Gastrocnemius medialis (tissue), 4 donors: ENCODE measurements around the gene FLII. TPM values are rescaled to one million over a fixed set of nuclear protein-coding genes. Genes with fewer than 3 reads are reported as not detected.

Experiments used
- ATAC-seq, 2 donors: fragments of 150-250 bp; one replicate each; pipeline ENCODE4 v1.9.1; 2016
- DNase-seq, 2 donors: peaks; one replicate each; pipeline ENCODE4 v3.0.0-alpha.2; 2019
- H3K27ac ChIP-seq, 4 donors: fragments of 200-600 bp; sonication (generic); 1 replicate in 1 of 4; 2 replicates in 3 of 4; pipeline ENCODE4 v1.5.1; 2016 to 2018; ENCODE audit warnings: mild to moderate bottlenecking in 2 of 4, moderate library complexity in 1 of 4
- H3K27me3 ChIP-seq, 3 donors: fragments of 200-600 bp; sonication (generic) in 2 of 3; 1 replicate in 1 of 3; 2 replicates in 2 of 3; pipeline versions ENCODE4 v1.5.1 to v1.6.0; 2016 to 2019; ENCODE audit warnings: mild to moderate bottlenecking in 1 of 3, moderate library complexity in 1 of 3
- H3K36me3 ChIP-seq, 2 donors: fragments of 200-600 bp; sonication (generic) in 1 of 2; one replicate each; pipeline ENCODE4 v1.5.1; 2017 to 2018
- H3K4me1 ChIP-seq, 2 donors: fragments of 200-600 bp; sonication (generic) in 1 of 2; one replicate each; pipeline ENCODE4 v1.5.1; 2016 to 2017; ENCODE audit warnings: mild to moderate bottlenecking in 2 of 2
- H3K4me3 ChIP-seq, 4 donors: fragments of 200-600 bp; sonication (generic) in 3 of 4; 1 replicate in 1 of 4; 2 replicates in 3 of 4; pipeline ENCODE4 v1.5.1; 2016 to 2019; ENCODE audit warnings: mild to moderate bottlenecking in 2 of 4
- H3K9me3 ChIP-seq, 3 donors: fragments of 200-600 bp; sonication (generic) in 2 of 3; 1 replicate in 1 of 3; 2 replicates in 2 of 3; pipeline ENCODE4 v1.5.1; 2016 to 2019
- POLR2A ChIP-seq, 2 donors: fragments of 450-650 bp; IDR thresholded peaks; one replicate each; pipeline ENCODE4 v1.6.1; 2017; ENCODE audit warnings: antibody characterized with exemption in 2 of 2, mild to moderate bottlenecking in 2 of 2, moderate library complexity in 2 of 2
- in situ Hi-C, 4 donors: fragments of 200-750 bp; cut with MboI; loops; one replicate each; pipeline versions ENCODE4 v1.15.0 to v1.8.0; 2017; ENCODE audit warnings: low sequenced_read_pairs in 4 of 4
- intact Hi-C: fragments of 100-400 bp; cut with DNase I; formaldehyde crosslinking; loops from one replicate; pipeline ENCODE4 v1.15.1; 2023; ENCODE audit warnings: low total_unique reads
- total RNA-seq, 4 donors: library from RNA; depleted of rRNA; stranded (reverse); fragments of >200 nt; gene quantifications; one replicate each; pipeline versions ENCODE4 v1.1.0 to v1.2.3, GENCODE V29; 2016
- TF ChIP-seq, protein P1 (sequence below), 5 experiments: fragments of 450-650 bp in 3 of 5; fragments of 200-600 bp in 2 of 5; sonication (generic) in 2 of 5; IDR thresholded peaks in 4 of 5; conservative IDR thresholded peaks in 1 of 5; 1 replicate in 4 of 5; 2 replicates in 1 of 5; pipeline ENCODE4 v1.5.1; 2016 to 2019; ENCODE audit warnings: antibody characterized with exemption in 5 of 5, mild to moderate bottlenecking in 3 of 5, moderate library complexity in 3 of 5

Gene FLII
- total RNA-seq, 4 donors from 2014 or later: 600 to 752 (median 681) TPM

DNA sequence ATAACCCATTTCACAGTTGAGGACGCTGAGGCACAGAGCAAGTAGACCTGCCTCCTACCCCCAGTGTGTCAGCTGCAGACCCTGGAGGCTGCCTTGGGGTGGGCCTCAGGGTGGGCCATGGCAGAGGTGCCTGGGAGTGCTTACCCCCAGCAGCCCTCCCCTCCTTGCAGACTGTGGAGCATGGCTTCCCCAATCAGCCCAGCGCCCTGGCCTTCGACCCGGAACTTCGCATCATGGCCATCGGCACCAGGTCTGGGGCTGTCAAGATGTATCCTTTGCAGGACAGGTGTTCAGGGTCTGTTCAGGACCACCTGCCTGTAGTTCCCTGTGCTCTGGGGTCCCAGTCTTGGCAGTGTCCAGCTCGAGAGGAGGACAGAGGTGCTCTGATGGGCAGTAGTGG lies 28.8 kb downstream of the FLII start:
- H3K36me3 ChIP-seq: peaks cover 0 to 7% of the 10 kb centered on the region in 2 donors
- H3K9me3 ChIP-seq: no peaks in the 10 kb centered on the region
- DNase-seq (no peak), ATAC-seq (no peak)
- no peak overlapping the region for H3K4me3 ChIP-seq
- in situ Hi-C loops: loop anchor here in 1 of 4 donors (10.0 kb wide), 1 partner anchor 85 kb away; the partner anchor contains the start of genes SMCR8 and TOP3A
- TF ChIP-seq, protein P1, sequence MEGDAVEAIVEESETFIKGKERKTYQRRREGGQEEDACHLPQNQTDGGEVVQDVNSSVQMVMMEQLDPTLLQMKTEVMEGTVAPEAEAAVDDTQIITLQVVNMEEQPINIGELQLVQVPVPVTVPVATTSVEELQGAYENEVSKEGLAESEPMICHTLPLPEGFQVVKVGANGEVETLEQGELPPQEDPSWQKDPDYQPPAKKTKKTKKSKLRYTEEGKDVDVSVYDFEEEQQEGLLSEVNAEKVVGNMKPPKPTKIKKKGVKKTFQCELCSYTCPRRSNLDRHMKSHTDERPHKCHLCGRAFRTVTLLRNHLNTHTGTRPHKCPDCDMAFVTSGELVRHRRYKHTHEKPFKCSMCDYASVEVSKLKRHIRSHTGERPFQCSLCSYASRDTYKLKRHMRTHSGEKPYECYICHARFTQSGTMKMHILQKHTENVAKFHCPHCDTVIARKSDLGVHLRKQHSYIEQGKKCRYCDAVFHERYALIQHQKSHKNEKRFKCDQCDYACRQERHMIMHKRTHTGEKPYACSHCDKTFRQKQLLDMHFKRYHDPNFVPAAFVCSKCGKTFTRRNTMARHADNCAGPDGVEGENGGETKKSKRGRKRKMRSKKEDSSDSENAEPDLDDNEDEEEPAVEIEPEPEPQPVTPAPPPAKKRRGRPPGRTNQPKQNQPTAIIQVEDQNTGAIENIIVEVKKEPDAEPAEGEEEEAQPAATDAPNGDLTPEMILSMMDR (IDR thresholded peaks at IDR 0.05 in 4 of 5, conservative IDR thresholded peaks at IDR 0.05 in 1 of 5): no peak
- TF ChIP-seq POLR2A (IDR thresholded peaks at IDR 0.05): no peak
- peaks cover 11 to 13% of the 10 kb centered on the region in 2 donors for H3K4me1 ChIP-seq
- H3K27ac ChIP-seq: no peak overlapping the region
- no peaks in the 10 kb centered on the region for H3K27me3 ChIP-seq
- intact Hi-C loops: no loop called here

DNA sequence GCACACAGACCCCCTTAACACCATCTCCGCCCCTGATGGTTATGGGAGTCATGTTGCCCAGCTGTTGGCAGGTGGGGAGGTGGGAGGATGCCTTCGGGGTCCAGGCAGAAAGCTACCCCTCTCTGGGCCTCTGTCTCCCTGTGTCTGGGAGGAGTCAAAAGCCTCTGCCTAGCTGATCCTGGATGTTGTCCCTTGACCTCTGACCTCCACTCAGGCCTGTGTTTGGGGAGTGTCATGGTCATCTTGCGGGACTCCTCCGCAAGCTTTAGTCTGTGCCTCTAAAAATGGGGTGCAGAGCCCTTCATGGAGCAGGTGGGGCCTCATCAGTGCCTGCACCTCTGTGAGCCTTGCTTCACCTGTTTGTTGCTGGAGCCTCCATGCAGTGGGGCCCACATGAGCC lies 29.3 kb downstream of the FLII start:
- Histone ChIP-seq H3K27me3 (no peaks in the 10 kb centered on the region), H3K27ac (no peak overlapping the region), H3K36me3 (peaks cover 0 to 3% of the 10 kb centered on the region in 2 donors), H3K4me3 (no peak overlapping the region), H3K9me3 (no peaks in the 10 kb centered on the region), H3K4me1 (peaks cover 16% of the 10 kb centered on the region in 2 donors)
- ATAC-seq (no peak), DNase-seq (no peak)
- intact Hi-C loops (no loop called here), in situ Hi-C loops (loop anchor here in 1 of 4 donors (10.0 kb wide), 1 partner anchor 86 kb away; the partner anchor contains the start of genes SMCR8 and TOP3A)
- no peak for TF ChIP-seq POLR2A (IDR thresholded peaks at IDR 0.05)
- TF ChIP-seq, protein P1 (IDR thresholded peaks at IDR 0.05 in 4 of 5, conservative IDR thresholded peaks at IDR 0.05 in 1 of 5): no peak

DNA sequence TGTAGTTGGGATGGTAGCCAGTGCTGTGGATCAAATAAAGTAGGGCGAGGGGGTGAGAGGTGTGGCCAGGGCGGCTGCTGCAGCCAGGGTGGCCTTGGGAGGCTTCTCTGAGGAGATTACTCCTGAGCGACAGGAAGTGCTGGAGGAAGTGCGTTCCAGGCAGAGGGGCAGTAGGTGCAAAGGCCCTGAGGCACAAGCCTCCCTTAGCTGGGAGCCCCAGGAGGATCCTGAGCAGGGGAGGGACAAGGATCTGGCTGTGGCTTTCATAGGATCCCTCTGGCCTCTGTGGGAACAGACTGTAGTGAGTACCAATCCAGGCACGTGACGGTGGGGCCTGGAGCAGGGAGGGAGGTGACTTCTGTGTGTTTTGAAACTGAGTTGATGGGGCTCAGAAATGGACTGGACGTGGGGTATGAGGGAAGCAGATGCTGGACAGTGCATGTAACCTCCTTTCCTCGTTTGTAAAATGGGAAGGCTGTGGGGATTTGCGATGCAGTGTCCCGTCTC lies 30.3 kb downstream of the FLII start:
- no peak for TF ChIP-seq POLR2A (IDR thresholded peaks at IDR 0.05)
- TF ChIP-seq, protein P1 (IDR thresholded peaks at IDR 0.05 in 4 of 5, conservative IDR thresholded peaks at IDR 0.05 in 1 of 5): no peak
- no peaks in the 10 kb centered on the region for H3K27me3 ChIP-seq
- ATAC-seq: no peak
- H3K4me3 ChIP-seq: no peak overlapping the region
- DNase-seq: no peak
- H3K9me3 ChIP-seq: no peaks in the 10 kb centered on the region
- no peak overlapping the region for H3K27ac ChIP-seq
- in situ Hi-C loops (loop anchor here in 1 of 4 donors (10.0 kb wide), 1 partner anchor 87 kb away; the partner anchor contains the start of genes SMCR8 and TOP3A), intact Hi-C loops (no loop called here)
- H3K36me3 ChIP-seq: no peaks in the 10 kb centered on the region
- H3K4me1 ChIP-seq: peaks cover 16 to 17% of the 10 kb centered on the region in 2 donors

DNA sequence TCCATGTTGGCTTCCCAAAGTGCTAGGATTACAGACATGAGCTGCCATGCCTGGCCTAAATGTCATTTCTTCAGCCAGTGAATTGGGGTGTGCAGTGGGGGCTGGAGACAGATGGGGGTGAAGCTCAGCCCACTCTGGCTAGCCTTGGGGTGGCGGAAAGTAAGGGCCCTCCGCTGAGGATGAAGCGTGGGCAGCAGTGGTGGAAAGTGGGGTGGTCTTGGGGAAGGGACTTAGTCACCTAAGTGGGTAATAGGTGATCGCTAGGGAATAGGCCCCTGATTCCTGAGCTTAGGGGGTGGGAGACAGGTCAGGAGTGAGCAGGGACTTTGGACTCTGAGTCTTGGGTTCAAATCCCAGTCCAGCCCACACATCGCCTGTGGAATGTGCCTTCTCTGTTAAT lies 30.9 kb downstream of the FLII start:
- no peaks in the 10 kb centered on the region for H3K9me3 ChIP-seq
- no peaks in the 10 kb centered on the region for H3K36me3 ChIP-seq
- peaks cover 16 to 17% of the 10 kb centered on the region in 2 donors for H3K4me1 ChIP-seq
- H3K4me3 ChIP-seq: no peak overlapping the region
- H3K27ac ChIP-seq: no peak overlapping the region
- DNase-seq (no peak), ATAC-seq (no peak)
- no peaks in the 10 kb centered on the region for H3K27me3 ChIP-seq
- intact Hi-C loops: no loop called here
- TF ChIP-seq, protein P1 (IDR thresholded peaks at IDR 0.05 in 4 of 5, conservative IDR thresholded peaks at IDR 0.05 in 1 of 5): no peak
- TF ChIP-seq POLR2A (IDR thresholded peaks at IDR 0.05): no peak
- in situ Hi-C loops: loop anchor here in 1 of 4 donors (10.0 kb wide), 1 partner anchor 87 kb away; the partner anchor contains the start of genes SMCR8 and TOP3A
